Bronchial epithelial cell (primary cell): ENCODE measurements around the gene SNF8. TPM values are rescaled to one million over a fixed set of nuclear protein-coding genes. Genes with fewer than 3 reads are reported as not detected.
"Not testable (repeated sequence)": the region's sequence is repeated elsewhere in the genome, so short reads cannot be mapped to it uniquely, and the experiment has no call there.

Experiments used
- DNase-seq: peaks from one replicate; pipeline ENCODE4 v3.0.0-alpha.2; 2010; ENCODE audit warnings: low read depth
- FAIRE-seq: peaks from 2 replicates; lab custom pipeline; 2011; peaks lifted over from hg19 to GRCh38; lab: Jason Lieb, UNC
- H3K27me3 ChIP-seq: 2 replicates; pipeline ENCODE4 v1.5.1; 2011; ENCODE audit warnings: low read length; ENCODE audit not compliant: control insufficient read depth, insufficient read depth
- H3K36me3 ChIP-seq: 2 replicates; pipeline ENCODE4 v1.5.1; 2011; ENCODE audit warnings: low read length; ENCODE audit not compliant: control insufficient read depth, insufficient read depth
- H3K4me3 ChIP-seq: 2 replicates; pipeline ENCODE4 v1.5.1; 2011; ENCODE audit warnings: mild to moderate bottlenecking, low read depth, low read length, control low read depth
- total RNA-seq: library from RNA; depleted of rRNA; stranded (reverse); fragments of >200 nt; gene quantifications from 2 replicates; pipeline ENCODE4 v1.2.1, GENCODE V29; 2014
- TF ChIP-seq, protein P1 (sequence below): IDR thresholded peaks from 2 replicates; pipeline ENCODE4 v1.5.1; 2011; ENCODE audit warnings: mild to moderate bottlenecking, moderate library complexity, low read length, control low read depth, inconsistent platforms; ENCODE audit not compliant: insufficient read depth, severe bottlenecking

The SNF8 gene
- total RNA-seq, 1 donor from 2014 or later = 77.7 TPM

DNA sequence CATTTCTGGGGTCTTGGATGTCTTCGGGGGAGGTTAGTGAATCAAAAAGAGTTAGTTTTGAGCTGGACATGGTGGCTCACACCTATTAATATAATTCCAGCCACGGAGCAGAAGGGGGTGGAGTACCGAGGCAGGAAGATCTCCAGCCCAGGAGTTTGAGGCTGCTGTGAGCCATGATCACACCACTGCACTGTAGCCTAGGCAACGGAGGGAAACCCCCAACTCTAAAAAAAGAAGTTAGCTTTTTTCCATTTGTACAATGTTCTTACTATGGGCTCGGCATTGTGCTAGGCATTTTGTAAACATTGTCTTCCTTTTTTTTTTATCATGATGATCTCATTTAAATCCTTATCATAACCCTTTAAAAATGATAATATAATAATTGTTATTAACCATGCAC lies 8.3 kb upstream of the SNF8 start:
- H3K27me3 ChIP-seq = no peaks in the 10 kb centered on the region
- no peak overlapping the region for H3K4me3 ChIP-seq
- TF ChIP-seq, protein P1, sequence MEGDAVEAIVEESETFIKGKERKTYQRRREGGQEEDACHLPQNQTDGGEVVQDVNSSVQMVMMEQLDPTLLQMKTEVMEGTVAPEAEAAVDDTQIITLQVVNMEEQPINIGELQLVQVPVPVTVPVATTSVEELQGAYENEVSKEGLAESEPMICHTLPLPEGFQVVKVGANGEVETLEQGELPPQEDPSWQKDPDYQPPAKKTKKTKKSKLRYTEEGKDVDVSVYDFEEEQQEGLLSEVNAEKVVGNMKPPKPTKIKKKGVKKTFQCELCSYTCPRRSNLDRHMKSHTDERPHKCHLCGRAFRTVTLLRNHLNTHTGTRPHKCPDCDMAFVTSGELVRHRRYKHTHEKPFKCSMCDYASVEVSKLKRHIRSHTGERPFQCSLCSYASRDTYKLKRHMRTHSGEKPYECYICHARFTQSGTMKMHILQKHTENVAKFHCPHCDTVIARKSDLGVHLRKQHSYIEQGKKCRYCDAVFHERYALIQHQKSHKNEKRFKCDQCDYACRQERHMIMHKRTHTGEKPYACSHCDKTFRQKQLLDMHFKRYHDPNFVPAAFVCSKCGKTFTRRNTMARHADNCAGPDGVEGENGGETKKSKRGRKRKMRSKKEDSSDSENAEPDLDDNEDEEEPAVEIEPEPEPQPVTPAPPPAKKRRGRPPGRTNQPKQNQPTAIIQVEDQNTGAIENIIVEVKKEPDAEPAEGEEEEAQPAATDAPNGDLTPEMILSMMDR = no peak
- no peak for DNase-seq
- no peak for FAIRE-seq
- no peaks in the 10 kb centered on the region for H3K36me3 ChIP-seq

DNA sequence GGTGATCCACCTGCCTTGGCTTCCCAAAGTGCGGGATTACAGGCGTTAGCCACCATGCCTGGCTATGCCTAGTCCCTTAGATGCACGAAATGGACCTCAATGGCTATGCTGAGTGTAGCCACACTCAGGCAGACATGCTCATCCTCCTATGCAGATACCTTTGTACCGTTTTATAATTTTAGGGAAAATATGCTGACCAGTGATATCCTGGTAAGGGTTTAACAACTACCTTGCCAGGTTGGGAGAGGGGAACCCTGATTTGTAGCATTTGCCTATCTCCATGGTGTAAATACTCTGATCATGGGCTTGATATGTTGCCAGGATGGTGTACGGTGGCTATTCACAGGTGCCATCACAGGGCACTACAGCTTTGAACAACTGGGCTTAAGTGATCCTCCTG lies 6.9 kb upstream of the SNF8 start:
- DNase-seq (no peak), FAIRE-seq (no peak)
- Histone ChIP-seq H3K27me3 (no peaks in the 10 kb centered on the region), H3K36me3 (no peaks in the 10 kb centered on the region), H3K4me3 (no peak overlapping the region)
- TF ChIP-seq, protein P1 = no peak

DNA sequence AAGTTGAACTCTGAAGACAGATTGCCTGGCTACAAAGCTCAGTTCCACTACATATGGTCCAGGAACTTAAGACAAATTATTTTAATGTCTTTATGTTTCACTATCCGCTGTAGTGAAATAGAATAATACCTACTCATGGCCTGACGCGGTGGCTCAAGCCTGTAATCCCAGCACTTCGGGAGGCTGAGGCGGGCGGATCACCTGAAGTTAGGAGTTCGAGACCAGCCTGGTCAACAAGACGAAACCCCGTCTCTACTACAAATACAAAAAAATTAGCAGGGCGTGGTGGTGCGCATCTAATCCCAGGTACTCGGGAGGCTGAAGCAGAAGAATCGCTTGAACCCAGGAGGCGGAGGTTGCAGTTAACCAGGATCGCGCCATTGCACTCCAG lies 614 bp upstream of the SNF8 start:
- not testable (repeated sequence) for H3K27me3 ChIP-seq, DNase-seq, FAIRE-seq, H3K36me3 ChIP-seq
- peak overlapping the region; percentile 94 for H3K4me3 ChIP-seq

DNA sequence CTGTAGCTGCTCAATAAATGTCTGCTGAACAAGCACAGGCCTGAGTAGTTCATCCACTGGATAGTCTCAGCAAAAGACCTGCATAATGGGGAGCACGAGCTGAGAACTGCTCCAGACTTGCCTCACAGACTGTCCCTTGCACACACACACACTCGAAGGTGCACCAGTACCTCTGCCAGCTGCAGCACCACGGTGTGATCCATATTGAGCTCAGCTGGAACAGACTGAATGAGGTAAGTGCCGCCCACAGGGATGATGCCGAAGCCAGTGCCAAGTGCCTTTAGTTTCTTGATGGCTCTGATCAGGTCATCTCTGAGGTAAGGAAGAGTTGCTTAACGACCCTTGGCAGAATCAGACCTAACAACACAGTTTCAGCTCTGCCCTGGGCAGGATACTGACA lies 11.6 kb downstream of the SNF8 start:
- peaks cover 6% of the 10 kb centered on the region for H3K36me3 ChIP-seq
- FAIRE-seq = no peak
- TF ChIP-seq, protein P1 = no peak

DNA sequence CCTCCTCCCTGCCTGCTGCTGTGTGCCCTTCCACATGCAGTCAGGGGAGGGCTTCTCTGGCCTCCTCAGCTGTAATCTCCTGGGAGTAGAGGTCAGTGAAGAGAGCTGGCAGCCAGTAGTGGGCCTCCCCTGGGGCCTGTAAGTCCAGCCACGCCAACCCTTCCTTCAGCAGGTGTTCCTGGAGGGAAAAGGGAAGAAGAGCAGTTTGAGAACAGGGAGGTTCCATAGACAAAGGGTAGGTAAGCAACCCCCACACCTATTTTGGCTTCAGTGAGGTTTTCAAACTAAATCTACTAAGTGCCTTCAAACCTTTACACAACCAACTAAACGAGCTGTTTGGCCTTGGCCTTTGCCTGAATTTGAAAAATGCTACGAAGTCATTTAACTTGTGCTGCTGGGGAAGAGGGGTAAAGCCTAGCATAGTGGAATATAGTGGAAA lies 14.2 kb downstream of the SNF8 start:
- Histone ChIP-seq H3K27me3 (no peaks in the 10 kb centered on the region), H3K36me3 (peaks cover 9% of the 10 kb centered on the region), H3K4me3 (no peak overlapping the region)
- TF ChIP-seq, protein P1 = no peak
- DNase-seq (no peak), FAIRE-seq (peak; percentile 62)

More for the DNA sequence above, 11.6 kb downstream of the SNF8 start:
- H3K27me3 ChIP-seq = no peaks in the 10 kb centered on the region
- no peak overlapping the region for H3K4me3 ChIP-seq
- no peak for DNase-seq

DNA sequence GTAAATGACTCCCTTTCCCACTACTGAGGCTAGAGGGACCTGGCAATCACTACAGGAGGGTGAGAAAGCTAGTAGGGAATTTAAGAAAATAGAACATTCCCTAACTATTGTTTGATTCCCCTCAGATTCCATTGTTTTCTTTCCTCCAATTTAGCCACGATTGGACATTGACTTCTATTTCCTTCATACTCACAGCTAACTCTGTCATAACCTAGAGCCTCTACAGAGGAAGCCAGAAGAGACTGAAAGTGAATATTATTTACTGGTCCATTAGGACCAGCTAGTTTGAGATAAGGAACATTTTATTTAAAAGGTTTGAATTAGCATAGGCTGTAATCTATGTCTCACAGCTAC lies 14.9 kb downstream of the SNF8 start:
- H3K27me3 ChIP-seq = no peaks in the 10 kb centered on the region
- TF ChIP-seq, protein P1 = no peak
- FAIRE-seq = no peak
- peaks cover 9% of the 10 kb centered on the region for H3K36me3 ChIP-seq
- no peak for DNase-seq
- H3K4me3 ChIP-seq = no peak overlapping the region
